ENCODE results near the gene MPRIP. TPM values are rescaled to one million over a fixed set of nuclear protein-coding genes. Genes with fewer than 3 reads are reported as not detected.

MPRIP gene
- polyA plus RNA-seq, 1 donor from 2014 or later = 47.3 TPM

DNA sequence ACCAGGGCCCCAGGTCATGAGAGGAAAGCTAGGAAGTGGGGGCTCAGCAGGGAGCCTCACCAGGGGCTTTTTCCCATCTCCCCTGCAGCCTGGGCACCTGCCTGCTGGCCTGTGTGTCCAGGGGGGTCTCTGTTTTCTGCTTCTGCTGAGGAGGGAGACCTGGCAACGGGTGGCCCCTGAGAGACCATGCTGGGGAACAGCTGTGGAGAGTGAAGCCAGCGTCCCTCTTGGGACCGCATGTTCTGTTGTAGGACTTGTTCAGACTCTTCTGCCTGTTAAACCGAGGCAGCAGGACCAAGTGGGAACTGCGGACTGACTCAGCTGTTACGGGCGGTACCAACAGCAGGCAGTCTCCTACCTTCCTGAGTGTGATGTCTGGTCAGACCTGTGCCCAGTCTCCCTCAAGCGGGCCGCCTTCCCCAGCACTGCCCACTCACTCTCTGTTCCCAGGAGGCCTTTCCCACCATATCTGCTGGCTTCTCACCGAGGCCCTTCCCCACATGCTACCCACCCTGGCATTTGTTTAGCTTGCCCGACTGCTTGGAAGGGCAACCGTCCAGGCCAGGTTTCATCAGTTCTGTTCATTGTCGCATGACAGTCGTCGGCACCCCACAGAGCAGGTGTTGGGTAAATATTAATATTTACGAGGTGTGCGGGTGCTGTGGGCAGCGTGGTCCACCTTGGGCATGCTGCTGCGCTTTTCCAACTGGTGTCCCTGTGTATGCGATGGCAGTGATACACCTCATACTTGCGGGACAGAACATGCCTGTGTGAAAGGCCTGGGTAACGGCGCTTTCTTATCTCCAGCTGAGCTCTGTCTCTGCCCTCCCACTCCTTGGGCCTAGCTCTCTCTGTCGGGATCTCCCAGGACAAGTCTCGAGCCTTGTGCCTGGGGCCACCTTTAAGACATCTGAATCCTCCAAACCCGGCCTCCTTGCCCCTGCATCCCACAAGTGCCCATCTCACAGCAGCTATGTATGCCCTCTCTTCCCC, 69.4 kb downstream of the MPRIP start:
- Histone ChIP-seq H3K36me3 (ENCODE audit: insufficient read depth, low read length) (no peaks in the 10 kb centered on the region), H3K4me2 (ENCODE audit: low read length) (no peak overlapping the region), H4K20me1 (ENCODE audit: insufficient read depth) (no peaks in the 10 kb centered on the region), H3K79me2 (replicated peaks; ENCODE audit: insufficient read depth, low read length) (peaks cover 12% of the 10 kb centered on the region), H3F3A (ENCODE audit: insufficient read depth, low read length, poor library complexity, severe bottlenecking) (no peaks in the 10 kb centered on the region), H2AFZ (ENCODE audit: low read depth, low read length) (no peak overlapping the region), H3K9me3 (ENCODE audit: low read length) (no peaks in the 10 kb centered on the region), H3K4me3 (ENCODE audit: low read length) (no peak overlapping the region), H3K9ac (ENCODE audit: low read length) (no peak overlapping the region), H3K9me2 (ENCODE audit: insufficient read depth, low read length) (no peaks in the 10 kb centered on the region), H3K27ac (ENCODE audit: low read length) (no peak overlapping the region), H3K27me3 (ENCODE audit: insufficient read depth, low read depth, low read length) (no peaks in the 10 kb centered on the region)
- TF ChIP-seq TAF1 (IDR thresholded peaks at IDR 0.05; ENCODE audit: low read depth) (no peak), CTCF (IDR thresholded peaks at IDR 0.05; ENCODE audit: poor library complexity, severe bottlenecking) (no peak), RAD21 (conservative IDR thresholded peaks at IDR 0.05) (no peak), MXI1 (conservative IDR thresholded peaks at IDR 0.05; ENCODE audit: poor library complexity, severe bottlenecking) (no peak), EZH2 (IDR thresholded peaks at IDR 0.05; ENCODE audit: borderline replicate concordance, insufficient read depth, low read length, poor library complexity, severe bottlenecking) (no peak), EP300 (conservative IDR thresholded peaks at IDR 0.05; ENCODE audit: poor library complexity, severe bottlenecking) (no peak), SMC3 (conservative IDR thresholded peaks at IDR 0.05; ENCODE audit: poor library complexity) (no peak), POLR2AphosphoS5 (IDR thresholded peaks at IDR 0.05) (no peak)
- TF ChIP-seq, protein P1, sequence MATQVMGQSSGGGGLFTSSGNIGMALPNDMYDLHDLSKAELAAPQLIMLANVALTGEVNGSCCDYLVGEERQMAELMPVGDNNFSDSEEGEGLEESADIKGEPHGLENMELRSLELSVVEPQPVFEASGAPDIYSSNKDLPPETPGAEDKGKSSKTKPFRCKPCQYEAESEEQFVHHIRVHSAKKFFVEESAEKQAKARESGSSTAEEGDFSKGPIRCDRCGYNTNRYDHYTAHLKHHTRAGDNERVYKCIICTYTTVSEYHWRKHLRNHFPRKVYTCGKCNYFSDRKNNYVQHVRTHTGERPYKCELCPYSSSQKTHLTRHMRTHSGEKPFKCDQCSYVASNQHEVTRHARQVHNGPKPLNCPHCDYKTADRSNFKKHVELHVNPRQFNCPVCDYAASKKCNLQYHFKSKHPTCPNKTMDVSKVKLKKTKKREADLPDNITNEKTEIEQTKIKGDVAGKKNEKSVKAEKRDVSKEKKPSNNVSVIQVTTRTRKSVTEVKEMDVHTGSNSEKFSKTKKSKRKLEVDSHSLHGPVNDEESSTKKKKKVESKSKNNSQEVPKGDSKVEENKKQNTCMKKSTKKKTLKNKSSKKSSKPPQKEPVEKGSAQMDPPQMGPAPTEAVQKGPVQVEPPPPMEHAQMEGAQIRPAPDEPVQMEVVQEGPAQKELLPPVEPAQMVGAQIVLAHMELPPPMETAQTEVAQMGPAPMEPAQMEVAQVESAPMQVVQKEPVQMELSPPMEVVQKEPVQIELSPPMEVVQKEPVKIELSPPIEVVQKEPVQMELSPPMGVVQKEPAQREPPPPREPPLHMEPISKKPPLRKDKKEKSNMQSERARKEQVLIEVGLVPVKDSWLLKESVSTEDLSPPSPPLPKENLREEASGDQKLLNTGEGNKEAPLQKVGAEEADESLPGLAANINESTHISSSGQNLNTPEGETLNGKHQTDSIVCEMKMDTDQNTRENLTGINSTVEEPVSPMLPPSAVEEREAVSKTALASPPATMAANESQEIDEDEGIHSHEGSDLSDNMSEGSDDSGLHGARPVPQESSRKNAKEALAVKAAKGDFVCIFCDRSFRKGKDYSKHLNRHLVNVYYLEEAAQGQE (IDR thresholded peaks at IDR 0.05; ENCODE audit: borderline replicate concordance) = no peak

DNA sequence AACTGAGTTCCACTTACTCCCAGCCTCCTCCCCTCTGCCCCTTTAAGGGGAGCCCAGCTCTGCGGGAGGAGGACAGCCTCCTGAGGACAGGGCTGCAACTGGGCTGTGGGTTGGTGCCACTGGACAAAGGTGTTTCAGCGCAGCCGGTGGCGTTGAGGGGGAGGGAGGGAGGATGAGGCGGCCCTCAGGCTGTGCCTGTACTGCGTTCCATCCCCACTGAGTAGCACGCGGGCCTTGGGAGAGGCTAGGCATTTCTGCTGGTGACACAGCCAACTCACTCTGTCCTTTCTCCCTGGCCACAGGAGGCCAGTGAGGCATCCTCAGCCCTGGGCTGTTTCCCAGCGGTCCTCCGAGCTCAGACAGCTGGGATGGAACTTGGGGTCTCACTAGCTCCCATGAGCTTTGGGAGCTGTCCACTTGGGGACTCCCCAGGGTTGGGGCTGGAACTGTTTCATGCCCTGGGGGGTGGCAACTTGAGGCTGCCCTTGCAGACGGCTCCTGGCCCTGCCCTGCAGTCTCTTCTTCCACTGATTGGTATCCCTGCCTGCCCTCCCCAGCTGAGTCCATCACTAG, 70.5 kb downstream of the MPRIP start:
- TF ChIP-seq SMC3 (conservative IDR thresholded peaks at IDR 0.05; ENCODE audit: poor library complexity) (no peak), RAD21 (conservative IDR thresholded peaks at IDR 0.05) (no peak), EP300 (conservative IDR thresholded peaks at IDR 0.05; ENCODE audit: poor library complexity, severe bottlenecking) (no peak), CTCF (IDR thresholded peaks at IDR 0.05; ENCODE audit: poor library complexity, severe bottlenecking) (no peak), TAF1 (IDR thresholded peaks at IDR 0.05; ENCODE audit: low read depth) (no peak), POLR2AphosphoS5 (IDR thresholded peaks at IDR 0.05) (no peak), EZH2 (IDR thresholded peaks at IDR 0.05; ENCODE audit: borderline replicate concordance, insufficient read depth, low read length, poor library complexity, severe bottlenecking) (no peak), MXI1 (conservative IDR thresholded peaks at IDR 0.05; ENCODE audit: poor library complexity, severe bottlenecking) (no peak)
- TF ChIP-seq, protein P1 (IDR thresholded peaks at IDR 0.05; ENCODE audit: borderline replicate concordance) = no peak
- H3K9me3 ChIP-seq (ENCODE audit: low read length) = no peaks in the 10 kb centered on the region
- no peaks in the 10 kb centered on the region for H3K9me2 ChIP-seq (ENCODE audit: insufficient read depth, low read length)
- H3K36me3 ChIP-seq (ENCODE audit: insufficient read depth, low read length) = no peaks in the 10 kb centered on the region
- H3K4me3 ChIP-seq (ENCODE audit: low read length) = no peak overlapping the region
- no peak overlapping the region for H3K9ac ChIP-seq (ENCODE audit: low read length)
- no peaks in the 10 kb centered on the region for H3K27me3 ChIP-seq (ENCODE audit: insufficient read depth, low read depth, low read length)
- no peaks in the 10 kb centered on the region for H4K20me1 ChIP-seq (ENCODE audit: insufficient read depth)
- H3K27ac ChIP-seq (ENCODE audit: low read length) = no peak overlapping the region
- H3K79me2 ChIP-seq (replicated peaks; ENCODE audit: insufficient read depth, low read length) = peaks cover 18% of the 10 kb centered on the region
- H2AFZ ChIP-seq (ENCODE audit: low read depth, low read length) = no peak overlapping the region
- no peaks in the 10 kb centered on the region for H3F3A ChIP-seq (ENCODE audit: insufficient read depth, low read length, poor library complexity, severe bottlenecking)
- no peak overlapping the region for H3K4me2 ChIP-seq (ENCODE audit: low read length)
